ENCODE measurements around the gene DPY19L3.
"Not testable (repeated sequence)": the region's sequence is repeated elsewhere in the genome, so short reads cannot be mapped to it uniquely, and the experiment has no call there.

The DPY19L3 gene

DNA sequence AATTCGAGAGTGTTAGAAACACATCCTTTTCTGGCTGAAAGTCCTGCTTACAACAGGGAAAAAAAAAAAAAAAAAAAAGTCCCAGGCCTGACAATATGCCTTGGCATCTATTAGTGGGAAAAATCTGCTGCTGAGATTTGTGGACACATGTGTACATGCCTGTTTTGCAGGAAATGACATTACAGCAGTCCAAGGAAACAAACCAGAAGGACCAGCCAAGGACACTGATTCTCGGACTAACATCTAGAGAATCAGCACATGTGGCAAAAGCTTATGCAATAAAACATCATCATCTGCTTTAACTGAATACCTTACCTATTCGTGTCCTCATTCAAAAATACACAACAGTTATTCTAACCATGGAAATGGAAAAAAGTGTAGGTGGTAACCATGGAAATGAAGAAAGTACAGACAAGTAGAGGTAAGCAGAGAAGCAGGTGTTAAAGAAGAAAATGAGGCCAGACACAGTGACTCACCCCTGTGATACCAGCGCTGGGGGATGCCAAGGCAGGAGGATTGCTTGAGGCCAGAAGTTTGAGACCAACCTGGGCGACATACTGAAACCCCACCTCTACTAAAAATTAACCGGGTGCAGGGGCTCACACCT is 9.4 kb upstream of the DPY19L3 start:
- DNase-seq (ENCODE audit: low read depth in 2 of 2): no peak

DNA sequence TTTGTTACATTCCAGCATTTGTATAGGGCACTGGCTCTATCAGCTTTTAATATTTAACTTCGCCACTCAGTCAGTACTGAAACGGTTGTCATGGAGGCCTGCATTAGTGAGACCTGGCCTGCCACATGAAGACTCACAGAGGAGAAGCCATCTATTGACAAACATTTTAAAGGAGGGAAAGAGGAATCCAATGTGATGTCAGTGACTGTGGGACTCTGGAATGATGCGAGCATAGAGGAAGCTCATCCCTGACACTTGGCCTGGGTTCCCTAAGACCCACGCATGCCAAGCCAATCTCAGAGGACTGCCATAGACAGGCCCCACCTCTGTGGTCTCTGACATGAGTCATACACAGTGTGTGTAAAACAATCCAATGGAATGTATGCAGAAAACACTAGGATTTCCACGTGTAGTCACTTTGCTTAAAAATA is 7.9 kb upstream of the DPY19L3 start:
- DNase-seq (ENCODE audit: low read depth in 2 of 2): no peak

- DNase-seq (ENCODE audit: low read depth in 2 of 2): no peak
Observed at GRCh38 chr19:32401992-32402391, 3.6 kb upstream of the DPY19L3 start.

GRCh38 chr19:32403291-32403995 is 2.1 kb upstream of the DPY19L3 start:
- no peak for DNase-seq (ENCODE audit: low read depth in 2 of 2)

DNA sequence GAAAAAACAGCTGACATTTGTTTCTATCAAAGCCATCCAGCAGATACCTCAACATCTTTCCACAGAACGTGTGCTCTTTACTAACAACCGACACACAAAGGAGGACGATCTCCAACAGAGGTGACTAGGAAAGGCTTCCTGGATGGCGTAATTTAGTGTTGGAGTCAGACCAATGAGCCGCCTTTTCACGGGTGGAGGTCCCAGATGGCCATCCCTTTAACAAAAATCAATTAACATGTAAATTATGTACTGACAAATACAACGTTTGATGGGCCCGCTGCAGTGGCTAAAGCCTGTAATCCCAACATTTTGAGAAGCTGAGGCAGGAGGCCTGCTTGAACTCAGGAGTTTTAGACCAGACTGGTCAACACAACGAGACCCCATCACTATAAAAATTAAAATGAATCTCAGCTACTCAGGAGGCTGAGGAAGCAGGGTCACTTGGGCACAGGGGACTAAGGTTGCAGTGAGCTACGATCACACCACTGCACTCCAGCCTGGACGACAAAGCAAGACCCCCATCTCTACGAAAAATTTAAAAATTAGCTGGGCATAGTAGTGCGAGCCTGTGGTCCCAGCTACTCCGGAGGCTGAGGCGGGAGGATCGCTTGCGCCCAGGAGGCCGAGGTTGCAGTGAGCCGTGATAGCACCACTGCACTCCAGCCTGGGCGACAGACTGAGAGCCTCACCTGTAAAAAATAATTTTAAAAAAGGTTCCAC is 1.2 kb upstream of the DPY19L3 start:
- DNase-seq (ENCODE audit: low read depth in 2 of 2): no peak

- peak in 1 of 2 donors; percentile 1 for DNase-seq (ENCODE audit: low read depth in 2 of 2)
Observed at GRCh38 chr19:32404933-32405430, 588 bp upstream of the DPY19L3 start.

DNA sequence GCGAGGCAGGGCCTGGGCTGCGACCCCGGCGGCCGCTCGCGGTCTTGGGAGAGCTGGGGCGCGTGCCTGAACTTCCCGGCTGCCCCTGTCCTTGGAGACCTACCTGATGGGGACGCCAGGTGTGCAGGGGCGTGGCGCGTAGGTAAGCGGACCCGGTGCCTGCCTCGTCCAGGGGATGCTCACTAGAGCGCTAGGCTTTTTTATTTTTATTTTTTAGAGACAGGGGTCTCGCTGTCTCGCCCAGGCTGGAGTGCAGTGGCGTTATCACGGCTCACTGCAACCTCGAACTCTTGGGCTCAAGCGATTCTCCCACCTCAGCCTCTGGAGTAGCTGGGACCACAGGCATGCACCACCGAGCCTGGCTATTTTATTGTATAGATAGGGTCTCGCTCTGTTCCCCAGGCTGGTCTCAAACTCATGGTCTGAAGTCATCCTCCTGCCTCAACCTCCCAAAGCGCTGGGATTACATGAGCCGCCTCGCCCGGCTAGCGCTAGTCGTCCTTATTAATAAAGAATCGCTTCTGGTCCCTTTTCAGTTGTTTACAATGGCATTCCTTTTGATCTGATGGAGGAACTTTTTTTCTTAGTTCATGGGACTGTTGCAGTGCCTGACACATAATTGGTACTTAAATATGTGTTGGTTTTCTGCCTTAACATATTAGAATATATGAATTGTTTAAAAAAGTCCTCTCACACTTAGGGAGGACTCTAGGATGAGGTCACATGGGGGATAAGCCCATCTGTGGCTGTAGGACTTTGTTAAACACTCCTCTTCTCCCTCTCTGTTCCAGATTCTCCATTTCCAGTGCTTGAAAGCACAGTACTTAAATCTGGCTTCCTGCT is 812 bp downstream of the DPY19L3 start:
- no peak for DNase-seq (ENCODE audit: low read depth in 2 of 2)

DNA sequence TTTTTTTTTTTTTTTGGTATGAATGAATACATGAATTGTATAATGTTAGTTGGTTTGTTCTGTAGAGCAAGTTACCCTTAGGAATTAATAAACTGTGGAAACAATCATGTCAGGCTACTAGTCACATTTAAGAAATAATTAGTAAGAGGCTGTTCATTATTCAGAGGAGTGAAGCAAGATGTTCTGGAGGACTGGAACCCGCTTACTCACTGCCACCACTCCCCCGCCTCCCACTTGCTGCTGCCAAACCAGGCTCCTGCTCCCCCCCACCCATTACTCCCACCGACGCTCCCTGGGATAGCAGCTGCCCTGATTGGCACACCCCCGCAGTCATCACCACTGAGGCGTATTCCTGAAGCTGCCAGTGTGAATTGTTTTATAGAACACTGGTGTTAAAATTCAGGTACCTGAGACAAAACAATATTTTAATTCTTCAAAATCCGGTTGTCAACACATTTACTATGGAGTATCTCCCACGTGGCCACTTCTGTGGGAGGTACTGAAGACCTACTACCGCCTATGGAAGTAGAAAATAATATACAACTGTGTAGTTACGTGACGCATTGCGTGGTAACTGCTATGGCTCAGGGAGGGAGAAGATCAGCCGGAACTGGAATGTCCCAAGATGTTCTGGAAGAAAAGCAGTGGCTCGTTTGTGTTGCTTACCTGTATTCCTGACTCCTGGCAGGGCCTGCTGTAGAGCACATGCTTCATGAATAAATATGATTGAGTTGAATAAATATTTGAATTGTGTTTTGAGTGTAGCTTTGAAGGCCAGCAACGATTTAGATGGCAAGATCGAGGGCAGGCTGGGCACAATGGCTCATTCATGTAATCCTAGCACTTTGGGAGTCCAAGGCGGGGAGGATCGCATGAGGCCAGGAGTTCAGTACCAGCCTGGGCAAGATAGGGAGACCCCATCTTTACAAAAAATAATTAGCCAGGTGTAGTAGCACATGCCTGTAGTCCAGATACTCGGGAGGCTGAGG is 1.7 kb downstream of the DPY19L3 start:
- no peak for DNase-seq (ENCODE audit: low read depth in 2 of 2)

GRCh38 chr19:32415246-32415645 is 9.7 kb downstream of the DPY19L3 start:
- no peak for DNase-seq (ENCODE audit: low read depth in 2 of 2)

DNA sequence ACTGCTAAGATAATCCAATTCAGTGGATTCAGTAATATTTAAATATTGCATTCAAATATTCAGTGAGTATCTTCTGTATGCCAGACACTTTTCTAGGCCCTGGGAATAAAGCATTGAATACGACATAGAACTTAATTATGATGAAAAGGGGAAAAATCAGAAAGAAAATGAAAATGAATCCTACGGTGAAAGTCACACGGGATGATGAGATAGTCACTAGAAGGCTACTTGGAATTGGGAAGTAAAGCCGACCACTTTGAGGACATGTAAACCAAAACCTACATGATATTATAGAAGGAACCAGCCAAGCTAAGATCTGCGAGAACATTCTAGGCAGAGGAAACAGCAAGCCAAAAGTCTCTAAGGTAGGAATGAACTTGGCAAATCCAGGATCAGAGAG is 10.1 kb downstream of the DPY19L3 start:
- no peak for DNase-seq (ENCODE audit: low read depth in 2 of 2)

DNA sequence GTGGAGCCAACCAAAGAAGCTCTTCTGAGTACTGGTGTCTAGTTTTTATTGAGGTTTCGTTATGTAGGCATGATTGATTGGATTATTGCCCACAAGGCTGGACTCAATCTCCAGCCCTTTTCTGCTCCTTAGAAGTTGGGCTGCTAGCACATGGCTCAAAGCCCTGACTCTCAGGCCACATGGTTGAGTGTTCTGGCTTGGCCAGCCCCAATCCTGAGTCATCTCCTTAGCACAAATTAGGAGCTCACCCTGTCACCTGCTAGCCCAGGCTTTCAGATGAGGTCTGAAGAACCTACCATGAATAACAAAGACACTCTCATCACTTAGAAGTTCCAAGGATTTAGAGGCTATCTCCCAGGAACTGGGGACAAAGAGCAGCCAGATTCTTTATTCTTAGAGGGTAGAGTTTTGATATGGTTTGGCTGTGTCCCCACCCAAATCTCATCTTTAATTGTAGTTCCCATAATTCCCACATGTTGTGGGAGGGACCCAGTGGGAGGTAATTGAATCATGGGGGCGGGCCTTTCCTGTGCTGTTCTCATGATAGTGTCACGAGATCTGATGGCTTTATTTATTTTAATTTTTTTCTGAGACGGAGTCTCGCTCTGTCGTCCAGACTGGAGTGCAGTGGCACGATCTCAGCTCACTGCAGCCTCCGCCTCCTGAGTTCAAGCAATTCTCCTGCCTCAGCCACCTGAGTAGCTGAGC is 11.3 kb downstream of the DPY19L3 start:
- DNase-seq (ENCODE audit: low read depth in 2 of 2): no peak

- no peak for DNase-seq (ENCODE audit: low read depth in 2 of 2)
Observed at GRCh38 chr19:32418155-32418554, 12.6 kb downstream of the DPY19L3 start.

DNA sequence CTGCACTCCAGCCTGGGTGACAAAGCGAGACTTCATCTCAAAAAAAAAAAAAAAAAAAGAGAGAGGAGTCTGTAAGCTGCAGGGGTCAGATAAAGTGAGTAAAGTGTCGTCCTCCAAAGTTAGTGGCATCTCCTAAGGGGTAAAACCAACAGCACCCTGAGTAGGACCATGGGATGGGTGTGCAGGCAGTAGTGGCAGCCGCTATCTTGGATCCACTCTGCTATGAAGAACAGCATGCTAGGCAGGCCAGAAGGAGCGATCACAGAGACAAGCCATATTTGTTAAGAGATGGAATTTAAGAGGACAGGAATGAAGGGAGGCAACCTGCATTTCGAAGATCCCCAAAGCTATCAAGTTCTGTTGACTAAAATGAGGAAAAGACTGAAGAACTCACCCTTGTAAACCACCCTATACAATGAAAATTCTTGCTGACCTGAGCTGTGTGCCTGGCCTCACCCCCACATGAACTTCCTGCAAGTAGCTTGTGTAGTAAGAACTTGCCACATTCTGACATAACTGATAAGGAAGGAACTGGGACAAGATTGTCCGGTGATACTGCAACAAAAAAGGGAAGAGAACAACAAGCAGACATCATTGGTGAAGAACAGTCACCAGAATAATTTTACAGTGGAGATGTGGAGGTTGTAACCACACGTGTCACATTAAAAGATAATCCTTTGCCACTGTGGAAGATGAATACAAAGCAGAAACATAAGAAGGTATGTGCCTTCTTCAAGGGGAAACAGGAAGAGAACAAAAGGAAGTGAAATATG is 16.2 kb downstream of the DPY19L3 start:
- no peak for DNase-seq (ENCODE audit: low read depth in 2 of 2)

GRCh38 chr19:32422435-32422834 is 16.9 kb downstream of the DPY19L3 start:
- DNase-seq (ENCODE audit: low read depth in 2 of 2): no peak

DNA sequence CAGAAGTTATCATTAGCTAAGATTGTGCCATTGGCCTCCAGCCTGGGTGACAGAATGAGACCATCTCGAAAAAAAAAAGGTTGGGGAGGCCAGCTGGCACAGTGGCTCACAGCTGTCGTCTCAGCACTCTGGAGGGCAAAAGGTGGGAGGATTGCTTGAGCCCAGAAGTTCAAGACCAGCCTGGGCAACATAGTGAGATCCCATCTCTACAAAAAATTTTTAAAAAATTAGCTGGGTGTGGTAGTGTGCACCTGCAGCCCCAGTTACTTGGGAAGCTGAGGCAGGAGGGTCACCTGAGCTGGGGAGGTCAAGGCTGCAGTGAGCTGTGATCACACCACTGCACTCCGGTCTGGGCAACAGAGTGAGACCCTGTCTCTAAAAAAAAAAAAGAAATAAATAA is 18.4 kb downstream of the DPY19L3 start:
- not testable (repeated sequence) for DNase-seq (ENCODE audit: low read depth in 2 of 2)

- DNase-seq (ENCODE audit: low read depth in 2 of 2): no peak
Observed at GRCh38 chr19:32427536-32427935, 22.0 kb downstream of the DPY19L3 start.

- DNase-seq (ENCODE audit: low read depth in 2 of 2): no peak
Observed at GRCh38 chr19:32436692-32437091, 31.1 kb downstream of the DPY19L3 start.

DNA sequence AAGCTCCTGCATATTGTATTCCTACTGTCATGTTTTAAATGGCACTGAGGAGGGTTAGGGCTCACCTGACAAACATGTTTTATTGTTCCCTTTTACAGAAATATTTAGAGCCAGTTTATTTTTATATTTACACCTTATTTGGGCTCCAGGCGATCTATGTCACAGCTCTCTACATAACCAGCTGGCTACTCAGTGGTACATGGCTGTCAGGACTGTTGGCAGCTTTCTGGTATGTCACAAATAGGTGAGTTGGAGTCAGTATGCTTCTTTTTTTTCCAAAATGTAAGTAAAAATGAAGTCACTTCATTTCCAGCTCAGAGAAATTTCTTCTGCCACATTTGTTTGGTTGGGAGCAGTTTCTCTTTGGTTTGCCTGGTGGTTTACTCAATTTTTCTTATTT is 31.5 kb downstream of the DPY19L3 start:
- DNase-seq (ENCODE audit: low read depth in 2 of 2): no peak

- DNase-seq (ENCODE audit: low read depth in 2 of 2): no peak
Observed at GRCh38 chr19:32438751-32439150, 33.2 kb downstream of the DPY19L3 start.
